KMS-11 (cell line): ENCODE results near the gene NFAT5.
A peak's percentile ranks its signal among the peaks of the same experiment; 100 is the strongest.

Source experiments
- H2AFZ ChIP-seq: fragments of 200-600 bp; sonication (generic); 2 replicates; pipeline ENCODE4 v1.6.1; 2016; ENCODE audit warnings: antibody characterized with exemption, mixed run types, low read depth
- H3K27ac ChIP-seq: fragments of 200-600 bp; sonication (generic); 2 replicates; pipeline ENCODE4 v1.6.1; 2016; ENCODE audit warnings: mild to moderate bottlenecking, mixed run types
- H3K27me3 ChIP-seq: fragments of 200-600 bp; sonication (generic); 2 replicates; pipeline ENCODE4 v1.6.1; 2017; ENCODE audit warnings: mild to moderate bottlenecking, low read depth, mixed run types, moderate library complexity; ENCODE audit not compliant: insufficient read depth
- H3K36me3 ChIP-seq: fragments of 200-600 bp; sonication (generic); 2 replicates; pipeline ENCODE4 v1.6.1; 2017; ENCODE audit warnings: mild to moderate bottlenecking, mixed run types; ENCODE audit not compliant: insufficient read depth
- H3K4me1 ChIP-seq: fragments of 200-600 bp; sonication (generic); 2 replicates; pipeline ENCODE4 v1.6.1; 2016; ENCODE audit warnings: mild to moderate bottlenecking, low read depth, mixed run types; ENCODE audit not compliant: poor library complexity, severe bottlenecking
- H3K4me2 ChIP-seq: fragments of 200-600 bp; sonication (generic); 2 replicates; pipeline ENCODE4 v1.7.0; 2016; ENCODE audit warnings: mild to moderate bottlenecking, mixed run types
- H3K4me3 ChIP-seq: fragments of 200-600 bp; sonication (generic); IDR thresholded peaks from 2 replicates; pipeline ENCODE4 v1.6.1; 2017; ENCODE audit warnings: low read depth, low read length, mixed read lengths; ENCODE audit not compliant: insufficient read depth
- H3K79me2 ChIP-seq: fragments of 200-600 bp; sonication (generic); 2 replicates; pipeline ENCODE4 v1.6.1; 2016; ENCODE audit warnings: low read depth, mixed run types; ENCODE audit not compliant: insufficient read depth
- H3K9ac ChIP-seq: fragments of 200-600 bp; sonication (generic); 2 replicates; pipeline ENCODE4 v1.6.1; 2016; ENCODE audit warnings: mild to moderate bottlenecking, mixed run types
- H4K20me1 ChIP-seq: fragments of 200-600 bp; sonication (generic); 2 replicates; pipeline ENCODE4 v1.6.1; 2016; ENCODE audit warnings: mild to moderate bottlenecking, mixed run types; ENCODE audit not compliant: insufficient read depth
- TF ChIP-seq, protein P1 (sequence below): fragments of 200-600 bp; sonication (generic); conservative IDR thresholded peaks from 2 replicates; pipeline ENCODE4 v1.6.1; 2017; ENCODE audit warnings: low read depth, mild to moderate bottlenecking, antibody characterized with exemption, low read length, moderate library complexity, mixed read lengths

The NFAT5 gene

DNA sequence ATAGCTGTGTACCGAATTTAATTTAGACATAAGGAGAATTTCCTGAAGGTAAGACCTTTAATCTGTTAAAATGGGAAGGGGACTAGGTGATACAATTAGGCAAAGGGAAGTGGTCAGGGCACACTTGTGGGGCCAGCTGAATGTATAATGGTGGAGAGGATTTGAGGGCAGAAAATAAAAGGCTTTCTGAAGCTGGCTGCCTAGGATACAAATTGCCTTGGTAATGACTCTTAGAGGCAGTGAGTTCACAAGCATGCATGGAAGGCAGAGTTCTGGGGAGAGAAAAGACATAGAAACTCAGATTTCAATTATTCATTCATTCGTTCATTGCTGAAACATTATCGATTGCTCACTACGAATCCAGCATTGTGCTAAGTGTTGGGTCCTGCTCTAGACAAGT is 12.4 kb upstream of the NFAT5 start:
- Histone ChIP-seq H2AFZ (no peak overlapping the region), H3K9ac (no peak overlapping the region), H3K4me2 (no peak overlapping the region), H3K4me3 (no peak overlapping the region), H3K4me1 (peaks cover 4% of the 10 kb centered on the region), H3K27ac (no peak overlapping the region), H3K36me3 (no peaks in the 10 kb centered on the region), H3K27me3 (no peaks in the 10 kb centered on the region), H4K20me1 (no peaks in the 10 kb centered on the region), H3K79me2 (no peaks in the 10 kb centered on the region)
- TF ChIP-seq, protein P1, sequence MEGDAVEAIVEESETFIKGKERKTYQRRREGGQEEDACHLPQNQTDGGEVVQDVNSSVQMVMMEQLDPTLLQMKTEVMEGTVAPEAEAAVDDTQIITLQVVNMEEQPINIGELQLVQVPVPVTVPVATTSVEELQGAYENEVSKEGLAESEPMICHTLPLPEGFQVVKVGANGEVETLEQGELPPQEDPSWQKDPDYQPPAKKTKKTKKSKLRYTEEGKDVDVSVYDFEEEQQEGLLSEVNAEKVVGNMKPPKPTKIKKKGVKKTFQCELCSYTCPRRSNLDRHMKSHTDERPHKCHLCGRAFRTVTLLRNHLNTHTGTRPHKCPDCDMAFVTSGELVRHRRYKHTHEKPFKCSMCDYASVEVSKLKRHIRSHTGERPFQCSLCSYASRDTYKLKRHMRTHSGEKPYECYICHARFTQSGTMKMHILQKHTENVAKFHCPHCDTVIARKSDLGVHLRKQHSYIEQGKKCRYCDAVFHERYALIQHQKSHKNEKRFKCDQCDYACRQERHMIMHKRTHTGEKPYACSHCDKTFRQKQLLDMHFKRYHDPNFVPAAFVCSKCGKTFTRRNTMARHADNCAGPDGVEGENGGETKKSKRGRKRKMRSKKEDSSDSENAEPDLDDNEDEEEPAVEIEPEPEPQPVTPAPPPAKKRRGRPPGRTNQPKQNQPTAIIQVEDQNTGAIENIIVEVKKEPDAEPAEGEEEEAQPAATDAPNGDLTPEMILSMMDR: no peak

DNA sequence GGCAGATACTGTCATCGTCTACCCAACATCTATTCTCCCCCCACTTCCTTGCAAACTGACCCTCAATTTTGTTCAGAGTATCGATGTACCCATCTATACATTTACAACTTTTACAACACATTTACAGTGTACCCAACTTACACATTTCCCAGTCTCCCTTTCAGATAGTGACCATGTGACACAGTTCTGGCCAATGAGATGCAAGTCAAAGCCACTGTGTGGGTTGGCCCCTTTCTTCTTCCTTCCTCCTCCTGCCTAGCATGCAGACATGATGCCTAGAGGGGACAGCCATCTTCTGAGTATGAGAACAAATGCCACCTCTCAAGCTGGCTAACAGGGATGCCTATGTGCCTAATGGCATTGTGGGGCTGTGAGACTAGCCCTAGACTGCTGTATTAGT is 11.3 kb upstream of the NFAT5 start:
- H3K36me3 ChIP-seq: no peaks in the 10 kb centered on the region
- no peaks in the 10 kb centered on the region for H3K27me3 ChIP-seq
- no peaks in the 10 kb centered on the region for H4K20me1 ChIP-seq
- 0 out of 2 replicates have a peak overlapping the region, but pooled peaks have one; percentile 9 for H2AFZ ChIP-seq
- no peak overlapping the region for H3K27ac ChIP-seq
- TF ChIP-seq, protein P1: no peak
- no peak overlapping the region for H3K9ac ChIP-seq
- peaks cover 4% of the 10 kb centered on the region for H3K4me1 ChIP-seq
- H3K4me2 ChIP-seq: no peak overlapping the region
- no peaks in the 10 kb centered on the region for H3K79me2 ChIP-seq
- H3K4me3 ChIP-seq: no peak overlapping the region

DNA sequence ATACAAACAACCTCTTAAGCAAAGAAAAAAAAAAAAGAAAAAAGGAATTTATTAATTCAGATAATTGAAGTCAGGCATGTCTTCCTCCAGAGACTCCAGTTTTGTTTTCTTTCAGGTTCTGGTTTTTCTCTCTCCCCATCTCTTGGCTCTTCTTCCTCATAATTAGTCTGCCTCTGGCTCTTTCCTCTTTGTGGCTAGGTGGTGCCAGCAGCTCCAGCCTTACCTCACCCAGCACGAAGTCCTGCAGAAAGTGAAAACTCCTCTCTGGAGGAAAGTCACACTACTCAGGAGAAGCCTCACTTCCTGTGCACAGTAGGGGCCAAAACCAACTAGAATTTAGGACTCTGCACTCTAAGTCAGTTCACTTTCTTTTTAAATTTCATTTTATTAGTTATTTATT is 10.3 kb upstream of the NFAT5 start:
- no peaks in the 10 kb centered on the region for H4K20me1 ChIP-seq
- no peak overlapping the region for H3K4me3 ChIP-seq
- no peak overlapping the region for H3K27ac ChIP-seq
- TF ChIP-seq, protein P1: no peak
- no peak overlapping the region for H3K4me2 ChIP-seq
- no peak overlapping the region for H2AFZ ChIP-seq
- H3K4me1 ChIP-seq: peaks cover 4% of the 10 kb centered on the region
- no peaks in the 10 kb centered on the region for H3K36me3 ChIP-seq
- no peaks in the 10 kb centered on the region for H3K27me3 ChIP-seq
- H3K79me2 ChIP-seq: no peaks in the 10 kb centered on the region
- H3K9ac ChIP-seq: no peak overlapping the region

- H3K4me3 ChIP-seq: no peak overlapping the region
- H2AFZ ChIP-seq: no peak overlapping the region
- H3K4me2 ChIP-seq: no peak overlapping the region
- H3K79me2 ChIP-seq: no peaks in the 10 kb centered on the region
- H3K27me3 ChIP-seq: no peaks in the 10 kb centered on the region
- H3K9ac ChIP-seq: no peak overlapping the region
- no peaks in the 10 kb centered on the region for H3K36me3 ChIP-seq
- H3K4me1 ChIP-seq: peaks cover 4% of the 10 kb centered on the region
- TF ChIP-seq, protein P1: no peak
- H3K27ac ChIP-seq: no peak overlapping the region
- no peaks in the 10 kb centered on the region for H4K20me1 ChIP-seq
Measured at GRCh38 chr16:69555867-69556266, 9.9 kb upstream of the NFAT5 start.
